Esophagus muscularis mucosa (tissue), 4 donors: ENCODE measurements around the gene NAV2. TPM values are rescaled to one million over a fixed set of nuclear protein-coding genes. Genes with fewer than 3 reads are reported as not detected.

Experiments used
- DNase-seq: peaks from one replicate; pipeline ENCODE4 v3.0.0-alpha.2; 2017; ENCODE audit errors: extremely low spot score
- H3K27ac ChIP-seq, 4 donors: fragments of 200-600 bp; sonication (generic); replicated peaks in 1 of 4; 1 replicate in 3 of 4; 2 replicates in 1 of 4; pipeline ENCODE4 v1.5.1; 2016 to 2019; ENCODE audit warnings: mild to moderate bottlenecking in 1 of 4
- H3K27me3 ChIP-seq, 4 donors: fragments of 200-600 bp; sonication (generic); one replicate each; pipeline versions ENCODE4 v1.5.1 to v1.6.0; 2016 to 2019
- H3K36me3 ChIP-seq, 4 donors: fragments of 200-600 bp; sonication (generic); one replicate each; pipeline ENCODE4 v1.5.1; 2016 to 2019
- H3K4me1 ChIP-seq, 4 donors: fragments of 200-600 bp; sonication (generic); one replicate each; pipeline ENCODE4 v1.5.1; 2016 to 2019
- H3K4me3 ChIP-seq, 4 donors: fragments of 200-600 bp; sonication (generic); 1 replicate in 2 of 4; 2 replicates in 2 of 4; pipeline ENCODE4 v1.5.1; 2016 to 2019; ENCODE audit warnings: mild to moderate bottlenecking in 4 of 4, moderate library complexity in 1 of 4
- H3K9me3 ChIP-seq, 4 donors: fragments of 200-600 bp; sonication (generic); 1 replicate in 3 of 4; 2 replicates in 1 of 4; pipeline ENCODE4 v1.5.1; 2016 to 2019
- EP300 ChIP-seq: sonication (generic); formaldehyde crosslinking; IDR thresholded peaks from one replicate; pipeline ENCODE4 v1.6.1; 2017; ENCODE audit warnings: antibody characterized with exemption
- POLR2A ChIP-seq: fragments of 450-650 bp; IDR thresholded peaks from one replicate; pipeline ENCODE4 v1.6.1; 2017; ENCODE audit warnings: antibody characterized with exemption, moderate library complexity, mild to moderate bottlenecking, low read depth
- POLR2AphosphoS5 ChIP-seq, 2 donors: sonication (generic); formaldehyde crosslinking; IDR thresholded peaks; one replicate each; pipeline ENCODE4 v1.6.1; 2017; ENCODE audit warnings: antibody characterized with exemption in 2 of 2
- WGBS: methylation state at CpG from one replicate; pipeline ENCODE4 v1.1.5; 2018; 5-methylcytosine and 5-hydroxymethylcytosine counted together
- intact Hi-C: fragments of 100-400 bp; cut with DNase I; formaldehyde crosslinking; loops from one replicate; pipeline ENCODE4 v1.15.1; 2023
- total RNA-seq, 4 donors: library from RNA; depleted of rRNA; stranded (reverse); fragments of >200 nt; gene quantifications; one replicate each; pipeline versions ENCODE4 v1.1.0 to v1.2.1, GENCODE V29; 2016
- TF ChIP-seq, protein P1 (sequence below), 3 experiments: fragments of 200-600 bp in 2 of 3; fragments of 450-650 bp in 1 of 3; sonication (generic) in 2 of 3; IDR thresholded peaks; one replicate each; pipeline ENCODE4 v1.5.1; 2017 to 2019; ENCODE audit warnings: antibody characterized with exemption in 3 of 3, mild to moderate bottlenecking in 2 of 3, moderate library complexity in 1 of 3

The NAV2 gene
- total RNA-seq, 4 donors from 2014 or later = 21.9 to 57.0 (median 37.5) TPM

- Histone ChIP-seq H3K4me3 (no peak overlapping the region), H3K9me3 (no peaks in the 10 kb centered on the region), H3K27ac (peak overlapping the region in 1 of 4 donors; percentile 14), H3K36me3 (peaks cover 0 to 24% (median 6%) of the 10 kb centered on the region in 4 donors), H3K4me1 (peaks cover 10 to 44% (median 39%) of the 10 kb centered on the region in 4 donors), H3K27me3 (no peaks in the 10 kb centered on the region)
- 72% methylated on average over 10 of the region's 10 CpGs for WGBS
- TF ChIP-seq EP300 (no peak), POLR2AphosphoS5 (IDR thresholded peaks at IDR 0.05) (no peak), POLR2A (no peak)
- TF ChIP-seq, protein P1, sequence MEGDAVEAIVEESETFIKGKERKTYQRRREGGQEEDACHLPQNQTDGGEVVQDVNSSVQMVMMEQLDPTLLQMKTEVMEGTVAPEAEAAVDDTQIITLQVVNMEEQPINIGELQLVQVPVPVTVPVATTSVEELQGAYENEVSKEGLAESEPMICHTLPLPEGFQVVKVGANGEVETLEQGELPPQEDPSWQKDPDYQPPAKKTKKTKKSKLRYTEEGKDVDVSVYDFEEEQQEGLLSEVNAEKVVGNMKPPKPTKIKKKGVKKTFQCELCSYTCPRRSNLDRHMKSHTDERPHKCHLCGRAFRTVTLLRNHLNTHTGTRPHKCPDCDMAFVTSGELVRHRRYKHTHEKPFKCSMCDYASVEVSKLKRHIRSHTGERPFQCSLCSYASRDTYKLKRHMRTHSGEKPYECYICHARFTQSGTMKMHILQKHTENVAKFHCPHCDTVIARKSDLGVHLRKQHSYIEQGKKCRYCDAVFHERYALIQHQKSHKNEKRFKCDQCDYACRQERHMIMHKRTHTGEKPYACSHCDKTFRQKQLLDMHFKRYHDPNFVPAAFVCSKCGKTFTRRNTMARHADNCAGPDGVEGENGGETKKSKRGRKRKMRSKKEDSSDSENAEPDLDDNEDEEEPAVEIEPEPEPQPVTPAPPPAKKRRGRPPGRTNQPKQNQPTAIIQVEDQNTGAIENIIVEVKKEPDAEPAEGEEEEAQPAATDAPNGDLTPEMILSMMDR (IDR thresholded peaks at IDR 0.05) = no peak
- DNase-seq = no peak
- intact Hi-C loops = no loop called here
These were observed 200.6 kb downstream of the NAV2 start for GRCh38 chr11:19912958-19913892.

DNA sequence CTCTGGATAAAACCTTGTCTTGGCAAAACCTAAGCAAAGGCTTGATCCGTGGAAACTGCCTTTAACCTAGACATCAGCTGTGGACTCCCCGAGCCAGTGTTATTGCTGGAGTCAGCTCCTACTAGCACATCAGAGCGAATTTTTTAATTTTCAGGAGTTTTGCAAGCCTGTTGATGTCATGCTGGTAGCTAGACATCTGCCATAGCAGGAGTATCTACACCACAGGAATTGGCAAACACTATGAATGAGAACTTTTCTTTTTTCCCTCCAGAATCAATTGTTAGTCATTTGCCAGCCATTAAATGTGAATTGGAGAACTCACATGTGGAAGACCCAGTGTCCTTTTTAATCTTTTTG is 201.2 kb downstream of the NAV2 start:
- Histone ChIP-seq H3K4me1 (peaks cover 10 to 50% (median 45%) of the 10 kb centered on the region in 4 donors), H3K27me3 (no peaks in the 10 kb centered on the region), H3K4me3 (no peak overlapping the region), H3K9me3 (no peaks in the 10 kb centered on the region), H3K36me3 (peaks cover 0 to 24% (median 6%) of the 10 kb centered on the region in 4 donors), H3K27ac (no peak overlapping the region)
- intact Hi-C loops = no loop called here
- DNase-seq = no peak
- TF ChIP-seq POLR2AphosphoS5 (IDR thresholded peaks at IDR 0.05) = no peak
- no peak for TF ChIP-seq EP300
- TF ChIP-seq, protein P1 (IDR thresholded peaks at IDR 0.05) = no peak
- TF ChIP-seq POLR2A = no peak
- WGBS = 96% methylated on average over 3 of the region's 3 CpGs

GRCh38 chr11:19915808-19916207 is 203.2 kb downstream of the NAV2 start:
- H3K36me3 ChIP-seq = peaks cover 0 to 24% (median 6%) of the 10 kb centered on the region in 4 donors
- no peak overlapping the region for H3K4me3 ChIP-seq
- H3K9me3 ChIP-seq = no peaks in the 10 kb centered on the region
- H3K27ac ChIP-seq = no peak overlapping the region
- WGBS = 79% methylated on average over 1 of the region's 1 CpG
- TF ChIP-seq POLR2A = no peak
- no peak for TF ChIP-seq EP300
- no peak for TF ChIP-seq POLR2AphosphoS5 (IDR thresholded peaks at IDR 0.05)
- TF ChIP-seq, protein P1 (IDR thresholded peaks at IDR 0.05) = no peak
- H3K27me3 ChIP-seq = no peaks in the 10 kb centered on the region
- intact Hi-C loops = no loop called here
- DNase-seq = no peak
- H3K4me1 ChIP-seq = peaks cover 15 to 55% (median 50%) of the 10 kb centered on the region in 4 donors

DNA sequence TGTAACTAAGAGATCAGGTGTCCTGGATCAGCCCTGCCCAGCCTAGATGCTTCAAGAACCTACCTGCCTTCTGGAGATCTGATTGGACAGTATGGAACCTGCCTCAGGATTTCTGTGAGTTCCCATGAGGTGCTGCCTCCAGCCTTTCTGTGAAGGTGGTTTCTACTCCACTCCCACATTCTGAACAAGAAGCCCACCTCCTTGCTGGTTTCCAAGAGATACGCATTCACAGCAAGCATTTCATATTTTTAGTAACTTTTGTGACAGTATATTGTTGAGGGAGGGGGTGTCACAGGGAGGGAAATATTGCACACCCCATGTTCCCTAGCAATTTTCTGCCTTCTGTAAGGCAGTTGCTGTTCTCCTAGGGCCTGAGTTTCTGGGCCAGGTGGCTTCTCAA is 204.4 kb downstream of the NAV2 start:
- WGBS = 32% methylated on average over 1 of the region's 1 CpG
- Histone ChIP-seq H3K36me3 (peaks cover 0 to 24% (median 6%) of the 10 kb centered on the region in 4 donors), H3K9me3 (no peaks in the 10 kb centered on the region), H3K4me3 (no peak overlapping the region), H3K4me1 (peaks cover 15 to 55% (median 42%) of the 10 kb centered on the region in 4 donors), H3K27me3 (no peaks in the 10 kb centered on the region), H3K27ac (no peak overlapping the region)
- TF ChIP-seq EP300 = no peak
- TF ChIP-seq POLR2A = no peak
- TF ChIP-seq, protein P1 (IDR thresholded peaks at IDR 0.05) = no peak
- no peak for TF ChIP-seq POLR2AphosphoS5 (IDR thresholded peaks at IDR 0.05)
- intact Hi-C loops = no loop called here
- no peak for DNase-seq
